C4-2B (cell line): ENCODE measurements around the gene OSBPL8.

Experiments
- CTCF ChIP-seq: fragments of 450-650 bp; conservative IDR thresholded peaks from 2 replicates; pipeline ENCODE4 v1.5.1; 2017; ENCODE audit warnings: mild to moderate bottlenecking
- ZFX ChIP-seq: fragments of 450-650 bp; IDR thresholded peaks from 2 replicates; pipeline ENCODE4 v1.6.1; 2017

GRCh38 chr12:76450690-76451089, 108.9 kb downstream of the OSBPL8 start:
- TF ChIP-seq CTCF = no peak
- TF ChIP-seq ZFX = no peak
